ENCODE results near the gene FBXO34.

The FBXO34 gene

GRCh38 chr14:55272922-55273321 lies 1.7 kb downstream of the FBXO34 start:
- DNase-seq (ENCODE audit: low read depth) = no peak

- no peak for DNase-seq (ENCODE audit: low read depth)
Measured at GRCh38 chr14:55274146-55274545, 2.9 kb downstream of the FBXO34 start.

GRCh38 chr14:55274751-55275150 lies 3.5 kb downstream of the FBXO34 start:
- no peak for DNase-seq (ENCODE audit: low read depth)

- DNase-seq (ENCODE audit: low read depth) = no peak
Measured at GRCh38 chr14:55276736-55277135, 5.5 kb downstream of the FBXO34 start.

- DNase-seq (ENCODE audit: low read depth) = no peak
Measured at GRCh38 chr14:55277972-55278740, 6.9 kb downstream of the FBXO34 start.

GRCh38 chr14:55279384-55279783 lies 8.2 kb downstream of the FBXO34 start:
- DNase-seq (ENCODE audit: low read depth) = no peak

- no peak for DNase-seq (ENCODE audit: low read depth)
Measured at GRCh38 chr14:55281316-55281839, 10.2 kb downstream of the FBXO34 start.

- no peak for DNase-seq (ENCODE audit: low read depth)
Measured at GRCh38 chr14:55285048-55285652, 13.9 kb downstream of the FBXO34 start.

GRCh38 chr14:55288439-55288838 lies 17.2 kb downstream of the FBXO34 start:
- no peak for DNase-seq (ENCODE audit: low read depth)

- DNase-seq (ENCODE audit: low read depth) = no peak
Measured at GRCh38 chr14:55291480-55292081, 20.4 kb downstream of the FBXO34 start.

- DNase-seq (ENCODE audit: low read depth) = no peak
Measured at GRCh38 chr14:55294603-55295002, 23.4 kb downstream of the FBXO34 start.

GRCh38 chr14:55297611-55298499 lies 26.6 kb downstream of the FBXO34 start:
- DNase-seq (ENCODE audit: low read depth) = no peak

- no peak for DNase-seq (ENCODE audit: low read depth)
Measured at GRCh38 chr14:55298500-55298822, 27.2 kb downstream of the FBXO34 start.

- peak; percentile 14 for DNase-seq (ENCODE audit: low read depth)
Measured at GRCh38 chr14:55301437-55302121, 30.4 kb downstream of the FBXO34 start.

- no peak for DNase-seq (ENCODE audit: low read depth)
Measured at GRCh38 chr14:55302367-55303124, 31.3 kb downstream of the FBXO34 start.

- no peak for DNase-seq (ENCODE audit: low read depth)
Measured at GRCh38 chr14:55303125-55303499, 31.9 kb downstream of the FBXO34 start.

- no peak for DNase-seq (ENCODE audit: low read depth)
Measured at GRCh38 chr14:55303691-55304145, 32.5 kb downstream of the FBXO34 start.

- DNase-seq (ENCODE audit: low read depth) = no peak
Measured at GRCh38 chr14:55306938-55307589, 35.8 kb downstream of the FBXO34 start.

GRCh38 chr14:55309154-55309553 lies 37.9 kb downstream of the FBXO34 start:
- DNase-seq (ENCODE audit: low read depth) = no peak

GRCh38 chr14:55309761-55310365 lies 38.6 kb downstream of the FBXO34 start:
- no peak for DNase-seq (ENCODE audit: low read depth)
